ENCODE measurements around the gene SMIM5. TPM values are rescaled to one million over a fixed set of nuclear protein-coding genes. Genes with fewer than 3 reads are reported as not detected.
A peak's percentile ranks its signal among the peaks of the same experiment; 100 is the strongest.

Gene SMIM5
- total RNA-seq, 1 experiment from 2014 or later = 0.20 TPM

GRCh38 chr17:75607086-75607485 lies 26.1 kb upstream of the SMIM5 start:
- Mint-ChIP-seq H3K9me3 (ENCODE audit: unreplicated experiment) (no peaks in the 10 kb centered on the region), H3K27ac (ENCODE audit: unreplicated experiment) (no peak overlapping the region), H3K4me1 (ENCODE audit: low read depth, unreplicated experiment) (peaks cover 23% of the 10 kb centered on the region), H3K27me3 (ENCODE audit: insufficient read depth, unreplicated experiment) (no peaks in the 10 kb centered on the region), H3K4me3 (ENCODE audit: unreplicated experiment) (no peak overlapping the region), H3K36me3 (ENCODE audit: insufficient read depth, unreplicated experiment) (peaks cover 4% of the 10 kb centered on the region)
- no peak overlapping the region for H3K4me3 ChIP-seq (ENCODE audit: low read depth, low read length)
- peaks cover 28% of the 10 kb centered on the region for H3K4me1 ChIP-seq
- TF ChIP-seq, protein P1, sequence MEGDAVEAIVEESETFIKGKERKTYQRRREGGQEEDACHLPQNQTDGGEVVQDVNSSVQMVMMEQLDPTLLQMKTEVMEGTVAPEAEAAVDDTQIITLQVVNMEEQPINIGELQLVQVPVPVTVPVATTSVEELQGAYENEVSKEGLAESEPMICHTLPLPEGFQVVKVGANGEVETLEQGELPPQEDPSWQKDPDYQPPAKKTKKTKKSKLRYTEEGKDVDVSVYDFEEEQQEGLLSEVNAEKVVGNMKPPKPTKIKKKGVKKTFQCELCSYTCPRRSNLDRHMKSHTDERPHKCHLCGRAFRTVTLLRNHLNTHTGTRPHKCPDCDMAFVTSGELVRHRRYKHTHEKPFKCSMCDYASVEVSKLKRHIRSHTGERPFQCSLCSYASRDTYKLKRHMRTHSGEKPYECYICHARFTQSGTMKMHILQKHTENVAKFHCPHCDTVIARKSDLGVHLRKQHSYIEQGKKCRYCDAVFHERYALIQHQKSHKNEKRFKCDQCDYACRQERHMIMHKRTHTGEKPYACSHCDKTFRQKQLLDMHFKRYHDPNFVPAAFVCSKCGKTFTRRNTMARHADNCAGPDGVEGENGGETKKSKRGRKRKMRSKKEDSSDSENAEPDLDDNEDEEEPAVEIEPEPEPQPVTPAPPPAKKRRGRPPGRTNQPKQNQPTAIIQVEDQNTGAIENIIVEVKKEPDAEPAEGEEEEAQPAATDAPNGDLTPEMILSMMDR (IDR thresholded peaks at IDR 0.05; ENCODE audit: insufficient read depth in 1 of 2, low read depth in 1 of 2, low read length in 1 of 2, severe bottlenecking in 1 of 2, unreplicated experiment in 1 of 2) = no peak
- H3K36me3 ChIP-seq (ENCODE audit: control insufficient read depth, insufficient read depth, low read length) = no peaks in the 10 kb centered on the region
- intact Hi-C loops (cut with micrococcal nuclease; ENCODE audit: unreplicated experiment) = no loop called here
- no peaks in the 10 kb centered on the region for H3K9me3 ChIP-seq
- CTCF ChIA-PET = no interaction called here
- no TSS peak for BruUV-seq (replicated peaks)
- H3K27me3 ChIP-seq (replicated peaks; ENCODE audit: control insufficient read depth, insufficient read depth, low read length) = no peaks in the 10 kb centered on the region
- POLR2A ChIA-PET = no interaction called here
- no peak for DNase-seq

GRCh38 chr17:75610103-75610984 lies 22.9 kb upstream of the SMIM5 start:
- peaks cover 41% of the 10 kb centered on the region for H3K4me1 ChIP-seq
- no TSS peak for BruUV-seq (replicated peaks)
- TF ChIP-seq, protein P1 (IDR thresholded peaks at IDR 0.05; ENCODE audit: insufficient read depth in 1 of 2, low read depth in 1 of 2, low read length in 1 of 2, severe bottlenecking in 1 of 2, unreplicated experiment in 1 of 2) = no peak
- Mint-ChIP-seq H3K4me1 (ENCODE audit: low read depth, unreplicated experiment) (peaks cover 25% of the 10 kb centered on the region), H3K27me3 (ENCODE audit: insufficient read depth, unreplicated experiment) (no peaks in the 10 kb centered on the region), H3K27ac (ENCODE audit: unreplicated experiment) (peak overlapping the region; percentile 87), H3K4me3 (ENCODE audit: unreplicated experiment) (peak overlapping the region; percentile 45), H3K9me3 (ENCODE audit: unreplicated experiment) (no peaks in the 10 kb centered on the region), H3K36me3 (ENCODE audit: insufficient read depth, unreplicated experiment) (peaks cover 6% of the 10 kb centered on the region)
- CTCF ChIA-PET = interaction anchor here (0.6 to 2.7 kb wide), 3 partner anchors 9 to 983 kb away, joined by 6 to 13 read pairs (median 9); partner anchors contain the start of gene SMIM5
- 0 out of 2 replicates have a peak overlapping the region, but pooled peaks have one; percentile 10 for H3K4me3 ChIP-seq (ENCODE audit: low read depth, low read length)
- DNase-seq = peak; percentile 59 to 83
- intact Hi-C loops (cut with micrococcal nuclease; ENCODE audit: unreplicated experiment) = no loop called here
- H3K36me3 ChIP-seq (ENCODE audit: control insufficient read depth, insufficient read depth, low read length) = no peaks in the 10 kb centered on the region
- POLR2A ChIA-PET = no interaction called here
- no peaks in the 10 kb centered on the region for H3K27me3 ChIP-seq (replicated peaks; ENCODE audit: control insufficient read depth, insufficient read depth, low read length)
- no peaks in the 10 kb centered on the region for H3K9me3 ChIP-seq

- intact Hi-C loops (cut with micrococcal nuclease; ENCODE audit: unreplicated experiment) = no loop called here
- peak in 1 of 2 experiments; percentile 34 for DNase-seq
- peak overlapping the region; percentile 39 for H3K27ac Mint-ChIP-seq (ENCODE audit: unreplicated experiment)
- no TSS peak for BruUV-seq (replicated peaks)
- H3K36me3 Mint-ChIP-seq (ENCODE audit: insufficient read depth, unreplicated experiment) = peaks cover 6% of the 10 kb centered on the region
- no peaks in the 10 kb centered on the region for H3K36me3 ChIP-seq (ENCODE audit: control insufficient read depth, insufficient read depth, low read length)
- H3K4me3 Mint-ChIP-seq (ENCODE audit: unreplicated experiment) = no peak overlapping the region
- H3K9me3 Mint-ChIP-seq (ENCODE audit: unreplicated experiment) = no peaks in the 10 kb centered on the region
- H3K4me3 ChIP-seq (ENCODE audit: low read depth, low read length) = no peak overlapping the region
- no peaks in the 10 kb centered on the region for H3K27me3 ChIP-seq (replicated peaks; ENCODE audit: control insufficient read depth, insufficient read depth, low read length)
- peaks cover 19% of the 10 kb centered on the region for H3K4me1 Mint-ChIP-seq (ENCODE audit: low read depth, unreplicated experiment)
- H3K27me3 Mint-ChIP-seq (ENCODE audit: insufficient read depth, unreplicated experiment) = no peaks in the 10 kb centered on the region
- H3K9me3 ChIP-seq = no peaks in the 10 kb centered on the region
- ChIA-PET POLR2A (interaction anchor here (0.6 kb wide), 1 partner anchor 428 kb away, joined by 3 read pairs; no protein-coding TSS in a partner anchor), CTCF (interaction anchor here (0.5 to 2.7 kb wide), 3 partner anchors 11 to 46 kb away, joined by 6 to 13 read pairs (median 6); partner anchors contain the start of gene SMIM5)
- H3K4me1 ChIP-seq = peaks cover 39% of the 10 kb centered on the region
- TF ChIP-seq, protein P1 (IDR thresholded peaks at IDR 0.05; ENCODE audit: insufficient read depth in 1 of 2, low read depth in 1 of 2, low read length in 1 of 2, severe bottlenecking in 1 of 2, unreplicated experiment in 1 of 2) = no peak
These were observed 21.3 kb upstream of the SMIM5 start for GRCh38 chr17:75611851-75612429.
